Measurements from ENCODE around the gene DYNLRB1. TPM values are rescaled to one million over a fixed set of nuclear protein-coding genes. Genes with fewer than 3 reads are reported as not detected.
A peak's percentile ranks its signal among the peaks of the same experiment; 100 is the strongest.

DYNLRB1 gene
- total and polyA plus RNA-seq, 8 donors: 17.3 to 224 (median 143) TPM

DNA sequence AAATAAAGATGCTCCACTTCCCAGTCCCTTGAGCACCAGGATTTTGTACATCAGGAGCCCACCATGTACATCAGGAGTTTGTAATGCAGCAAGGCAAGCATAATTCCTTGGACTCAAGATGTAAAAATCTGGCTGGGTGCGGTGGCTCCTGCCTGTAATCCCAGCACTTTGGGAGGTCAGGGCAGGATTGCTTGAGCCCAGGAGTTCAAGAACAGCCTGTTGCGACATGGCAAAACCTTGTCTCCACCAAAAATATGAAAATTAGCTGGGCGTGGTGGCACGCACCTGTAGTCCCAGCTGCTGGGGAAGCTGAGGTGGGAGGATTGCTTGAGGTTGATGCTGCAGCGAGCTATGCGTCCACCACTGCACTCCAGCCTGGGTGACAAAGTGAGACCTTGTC lies 26.2 kb downstream of the DYNLRB1 start:
- Histone ChIP-seq H3K4me1 (peaks cover 0 to 20% (median 2%) of the 10 kb centered on the region in 4 donors), H3K27ac (no peak overlapping the region), H3K4me3 (no peak overlapping the region), H3K9me3 (no peaks in the 10 kb centered on the region), H3K36me3 (peaks cover 22 to 54% (median 45%) of the 10 kb centered on the region in 4 donors), H3K27me3 (no peaks in the 10 kb centered on the region)
- DNase-seq: no peak
- WGBS, 5 donors: 93 to 98% (median 98%) methylated on average over 6 of the region's 6 CpGs
- intact Hi-C loops (cut with DNase I; ENCODE audit: low total_unique reads): no loop called here
- no peak for TF ChIP-seq EP300 (IDR thresholded peaks at IDR 0.05)
- no peak for TF ChIP-seq CTCF (IDR thresholded peaks at IDR 0.05)
- TF ChIP-seq POLR2A (IDR thresholded peaks at IDR 0.05): no peak
- no peak for TF ChIP-seq POLR2AphosphoS5 (IDR thresholded peaks at IDR 0.05)

DNA sequence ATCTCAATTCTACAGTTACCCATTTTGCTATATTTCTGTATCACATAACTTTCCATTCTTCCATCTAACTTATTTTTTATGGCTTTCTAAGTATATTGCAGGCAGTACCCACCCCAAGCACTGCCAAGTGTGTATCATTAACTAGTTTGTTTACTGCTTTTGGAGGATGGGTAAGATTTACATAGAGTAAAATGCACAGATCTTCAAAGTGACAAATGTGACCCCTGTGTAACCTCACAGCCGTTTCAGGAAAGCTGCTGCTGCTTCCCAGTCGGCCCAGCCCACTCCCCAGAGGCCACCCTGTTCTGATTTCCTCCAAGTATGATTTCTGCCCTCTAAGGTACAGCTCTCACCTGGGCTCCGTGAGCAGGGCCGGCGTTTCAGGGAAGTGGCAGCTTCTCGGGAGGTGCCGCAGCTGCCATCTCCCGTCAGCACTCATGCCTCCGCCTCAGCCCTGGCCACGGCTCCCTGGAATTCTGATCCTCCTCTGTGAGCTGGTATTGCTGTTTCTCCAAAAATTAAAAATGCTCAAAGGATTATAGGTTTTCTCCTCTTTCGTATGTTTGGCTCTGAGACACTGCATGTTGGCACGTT lies 27.3 kb downstream of the DYNLRB1 start:
- Histone ChIP-seq H3K4me3 (no peak overlapping the region), H3K9me3 (no peaks in the 10 kb centered on the region), H3K27ac (no peak overlapping the region), H3K36me3 (peaks cover 22 to 43% (median 40%) of the 10 kb centered on the region in 4 donors), H3K4me1 (peaks cover 0 to 16% (median 0%) of the 10 kb centered on the region in 4 donors), H3K27me3 (no peaks in the 10 kb centered on the region)
- 58 to 65% (median 64%) methylated on average over 12 of the region's 12 CpGs for WGBS, 5 donors
- no peak for TF ChIP-seq POLR2AphosphoS5 (IDR thresholded peaks at IDR 0.05)
- TF ChIP-seq POLR2A (IDR thresholded peaks at IDR 0.05): no peak
- no peak for TF ChIP-seq EP300 (IDR thresholded peaks at IDR 0.05)
- no peak for TF ChIP-seq CTCF (IDR thresholded peaks at IDR 0.05)
- intact Hi-C loops (cut with DNase I; ENCODE audit: low total_unique reads): no loop called here
- DNase-seq: no peak

DNA sequence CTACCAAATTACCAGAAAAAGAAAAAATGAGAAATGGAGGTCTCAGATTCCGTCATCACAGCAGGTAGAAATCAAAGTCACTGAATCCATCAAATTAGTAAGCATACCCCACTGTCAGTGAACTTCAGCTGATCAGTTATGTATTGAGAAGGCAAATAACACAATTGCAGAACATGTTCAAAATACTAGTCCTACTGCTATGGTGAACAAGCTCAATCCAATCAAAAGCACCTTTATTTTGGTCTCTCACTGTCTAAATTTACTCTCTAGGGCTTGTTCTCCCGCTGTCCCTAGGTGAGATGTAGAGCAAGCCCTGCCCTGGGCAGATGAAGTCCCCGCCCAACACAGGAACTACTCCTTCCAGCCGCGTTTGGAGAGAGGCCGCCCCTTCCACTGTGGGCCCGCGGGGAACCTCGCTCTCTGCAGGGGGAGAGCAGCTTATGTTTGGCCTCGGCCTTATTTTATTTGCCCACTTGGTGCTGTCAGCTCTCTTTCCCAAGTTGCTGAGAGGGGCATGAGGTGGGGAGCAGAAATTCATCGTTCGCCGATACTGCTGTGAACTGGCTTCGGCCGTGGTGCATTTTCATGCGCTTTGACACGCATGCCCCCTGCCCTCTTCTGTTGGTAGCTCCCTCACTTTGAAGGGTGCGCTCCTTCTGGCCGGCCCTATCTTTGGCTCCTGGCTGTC lies 28.0 kb downstream of the DYNLRB1 start:
- peak in 1 of 2 donors; percentile 69 for DNase-seq
- 14 to 35% (median 18%) methylated on average over 18 to 19 of the region's 19 CpGs for WGBS, 5 donors
- Histone ChIP-seq H3K4me3 (peak overlapping the region in 1 of 4 donors; percentile 11), H3K27ac (no peak overlapping the region), H3K4me1 (peaks cover 0 to 16% (median 0%) of the 10 kb centered on the region in 4 donors), H3K36me3 (peaks cover 18 to 36% (median 34%) of the 10 kb centered on the region in 4 donors), H3K9me3 (no peaks in the 10 kb centered on the region), H3K27me3 (no peaks in the 10 kb centered on the region)
- intact Hi-C loops (cut with DNase I; ENCODE audit: low total_unique reads): no loop called here
- no peak for TF ChIP-seq CTCF (IDR thresholded peaks at IDR 0.05)
- TF ChIP-seq POLR2A (IDR thresholded peaks at IDR 0.05): no peak
- no peak for TF ChIP-seq POLR2AphosphoS5 (IDR thresholded peaks at IDR 0.05)
- no peak for TF ChIP-seq EP300 (IDR thresholded peaks at IDR 0.05)

GRCh38 chr20:34546751-34547181 lies 30.5 kb downstream of the DYNLRB1 start:
- H3K4me3 ChIP-seq: no peak overlapping the region
- intact Hi-C loops (cut with DNase I; ENCODE audit: low total_unique reads): no loop called here
- peak in 1 of 2 donors; percentile 50 for DNase-seq
- H3K27ac ChIP-seq: no peak overlapping the region
- peaks cover 0 to 11% (median 8%) of the 10 kb centered on the region in 4 donors for H3K36me3 ChIP-seq
- H3K4me1 ChIP-seq: peaks cover 0 to 24% (median 0%) of the 10 kb centered on the region in 4 donors
- no peaks in the 10 kb centered on the region for H3K27me3 ChIP-seq
- no peak for TF ChIP-seq POLR2A (IDR thresholded peaks at IDR 0.05)
- no peak for TF ChIP-seq POLR2AphosphoS5 (IDR thresholded peaks at IDR 0.05)
- no peak for TF ChIP-seq EP300 (IDR thresholded peaks at IDR 0.05)
- TF ChIP-seq CTCF (IDR thresholded peaks at IDR 0.05): no peak
- WGBS, 5 donors: 58 to 86% (median 71%) methylated on average over 11 of the region's 11 CpGs
- H3K9me3 ChIP-seq: no peaks in the 10 kb centered on the region
